GM21390 (cell line): ENCODE measurements around the gene PAN3.

ENCODE experiments used
- ATAC-seq: cut with Tn5 transposase; IDR thresholded peaks from one replicate; pipeline ENCODE4 v1.9.1; 2021; ENCODE audit not compliant: unreplicated experiment

PAN3 gene

DNA sequence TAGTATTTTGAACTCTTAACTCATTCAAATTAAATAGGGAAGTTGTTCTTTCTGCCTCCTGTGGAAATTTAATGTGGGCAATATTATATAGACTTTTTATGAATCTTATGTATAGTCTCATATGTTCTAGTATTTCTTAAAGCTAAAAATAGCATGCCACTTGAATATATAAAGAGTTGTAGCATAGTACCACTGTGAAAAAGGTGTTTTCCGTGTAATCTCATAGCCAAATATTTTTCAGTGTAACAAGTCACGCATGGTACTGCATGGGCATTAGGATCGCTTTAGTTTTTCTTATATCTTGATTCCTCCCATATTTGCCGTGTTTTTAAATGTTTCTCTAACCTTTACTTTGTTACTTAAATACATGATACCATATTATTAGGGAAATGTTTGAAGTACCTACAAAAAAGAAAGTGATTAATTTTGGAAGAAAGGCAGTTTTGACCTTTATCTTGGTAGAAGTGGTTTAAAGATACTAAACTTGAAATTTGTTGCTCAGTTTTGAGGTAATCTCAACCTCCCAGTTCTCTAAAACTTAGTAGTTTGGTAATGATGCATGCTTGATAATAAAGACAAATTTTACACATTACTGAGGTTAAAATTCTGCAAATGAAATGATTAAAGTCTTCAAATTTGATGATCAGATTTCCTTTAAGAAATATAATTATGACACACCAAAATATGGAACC, 81.2 kb downstream of the PAN3 start:
- ATAC-seq: no peak

DNA sequence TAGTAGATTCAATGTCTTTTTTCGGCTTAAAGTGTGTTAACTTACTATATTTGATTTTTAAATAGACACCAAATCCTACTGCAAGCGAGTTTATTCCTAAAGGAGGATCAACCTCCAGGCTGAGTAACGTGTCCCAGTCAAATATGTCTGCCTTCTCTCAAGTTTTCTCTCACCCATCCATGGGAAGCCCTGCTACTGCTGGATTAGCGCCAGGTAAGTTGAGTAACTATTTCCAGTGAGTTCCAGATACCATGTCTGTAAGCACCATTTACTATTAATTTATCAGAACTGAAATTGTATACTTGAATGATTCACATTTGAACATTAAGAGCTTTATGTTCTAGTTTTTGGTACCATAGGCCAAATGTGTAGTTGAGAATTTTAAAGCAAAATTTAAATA, 81.8 kb downstream of the PAN3 start:
- ATAC-seq: no peak

DNA sequence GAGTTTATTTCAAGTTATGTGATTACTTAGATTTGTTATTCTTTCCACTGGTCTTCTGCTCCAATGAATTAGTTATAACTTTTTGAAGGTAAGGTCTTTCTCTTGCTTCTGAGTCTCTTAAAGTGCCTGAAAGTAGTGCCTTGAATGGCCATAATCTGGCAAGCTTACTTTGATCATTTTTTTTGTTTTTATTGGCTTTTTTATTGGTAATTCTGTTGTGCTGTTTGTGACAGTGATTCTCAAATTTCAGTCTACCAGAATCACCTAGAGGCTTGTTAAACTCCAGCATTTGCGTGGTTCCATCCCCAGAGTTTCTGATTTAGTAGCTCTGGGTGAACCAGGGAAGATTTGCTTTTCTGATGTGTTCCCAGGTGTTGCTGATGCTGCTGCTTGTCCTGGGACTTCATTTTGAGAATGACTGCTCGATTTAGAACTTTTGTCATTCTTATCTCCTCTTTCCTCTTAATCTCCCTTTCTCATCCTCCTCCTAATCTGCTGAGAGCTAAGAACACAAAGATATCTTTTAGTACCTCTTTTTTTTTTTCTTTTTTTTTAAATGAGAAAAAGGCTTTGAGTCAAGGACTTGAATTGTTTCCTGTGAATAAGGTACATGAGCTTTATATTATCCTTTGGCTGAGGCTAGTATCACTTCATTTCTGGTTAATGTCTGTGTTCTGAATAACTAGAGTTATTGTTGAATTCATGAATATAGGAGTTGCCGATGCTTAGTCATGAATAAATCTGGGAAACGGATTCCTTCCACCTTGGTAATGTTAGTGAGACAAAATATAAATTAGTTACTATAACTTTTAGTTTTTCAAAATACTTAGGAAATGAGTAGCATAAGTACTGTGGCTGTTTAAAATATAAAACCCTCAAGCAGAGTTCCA, 91.4 kb downstream of the PAN3 start:
- ATAC-seq: no peak

DNA sequence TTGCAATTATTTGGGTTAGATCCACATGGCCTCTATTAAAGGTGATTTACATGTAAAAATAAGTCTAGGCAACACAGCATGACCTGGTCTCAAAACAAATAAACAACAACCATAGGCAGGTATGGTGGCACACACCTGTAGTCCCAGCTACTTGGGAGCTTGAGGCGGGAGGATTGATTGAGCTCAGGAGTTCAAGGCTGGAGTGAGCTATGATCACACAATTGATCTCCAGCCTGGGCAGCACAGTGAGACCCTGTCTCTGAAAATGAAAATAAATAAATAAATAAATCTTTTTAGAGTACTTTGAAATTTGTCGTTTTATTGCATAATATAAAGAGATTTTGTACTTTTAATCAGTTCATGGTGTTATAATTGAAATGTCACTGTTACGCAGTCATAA, 93.3 kb downstream of the PAN3 start:
- ATAC-seq: no peak

DNA sequence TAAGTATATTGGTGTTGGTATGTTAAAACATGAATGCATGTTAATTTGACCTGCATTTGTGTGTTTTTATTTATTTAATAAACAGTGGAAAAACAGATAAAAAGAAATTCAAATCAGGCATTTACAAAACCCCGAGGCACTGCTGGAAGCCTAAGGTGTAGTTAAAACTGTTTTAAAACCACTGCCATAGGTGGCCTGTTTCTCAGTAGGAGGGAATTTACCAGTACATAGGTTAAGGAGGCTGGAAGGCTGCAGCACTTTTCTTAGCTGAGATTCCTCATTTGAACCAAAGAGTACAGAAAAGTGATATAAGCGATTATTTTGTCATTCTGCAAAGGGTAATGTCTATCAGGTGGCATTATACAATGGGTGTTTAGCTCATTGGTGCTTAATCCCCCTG, 99.6 kb downstream of the PAN3 start:
- no peak for ATAC-seq

DNA sequence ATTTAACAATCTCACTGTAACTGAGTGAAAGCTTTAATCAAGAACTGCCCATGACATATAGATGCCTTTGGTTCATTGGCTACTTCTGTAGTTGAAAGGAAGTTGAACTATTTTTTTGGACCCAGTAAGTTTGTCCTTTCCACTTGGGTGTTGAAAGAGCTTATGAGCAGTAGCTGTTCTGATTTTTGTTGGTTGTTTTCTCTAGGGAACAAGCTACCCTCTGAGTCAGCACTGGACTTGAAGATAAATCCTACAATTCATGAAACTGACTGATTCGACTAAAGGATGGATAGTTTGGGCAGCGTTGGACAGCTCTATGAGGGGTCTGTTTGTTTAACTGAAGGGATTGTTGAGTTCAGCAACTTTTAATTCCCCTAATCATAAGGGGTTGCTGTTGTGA, 101.0 kb downstream of the PAN3 start:
- no peak for ATAC-seq

DNA sequence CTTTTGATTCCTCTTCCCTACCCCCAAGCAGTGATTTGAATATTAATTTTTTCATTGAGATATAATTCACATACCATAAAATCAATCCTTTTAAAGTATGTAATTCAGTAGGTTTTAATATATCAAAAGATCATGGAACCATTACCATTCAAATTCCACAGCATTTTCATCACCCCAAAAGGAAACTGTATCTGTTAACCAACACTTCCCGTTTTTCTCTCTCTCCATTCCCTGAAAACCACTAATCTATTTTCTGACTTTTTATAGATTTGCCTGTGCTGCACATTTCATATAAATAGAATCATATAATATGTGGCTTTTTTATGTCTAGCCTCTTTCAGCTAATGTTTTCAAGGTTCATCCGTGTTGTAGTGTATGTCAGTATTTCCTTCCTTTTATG, 107.1 kb downstream of the PAN3 start:
- no peak for ATAC-seq

DNA sequence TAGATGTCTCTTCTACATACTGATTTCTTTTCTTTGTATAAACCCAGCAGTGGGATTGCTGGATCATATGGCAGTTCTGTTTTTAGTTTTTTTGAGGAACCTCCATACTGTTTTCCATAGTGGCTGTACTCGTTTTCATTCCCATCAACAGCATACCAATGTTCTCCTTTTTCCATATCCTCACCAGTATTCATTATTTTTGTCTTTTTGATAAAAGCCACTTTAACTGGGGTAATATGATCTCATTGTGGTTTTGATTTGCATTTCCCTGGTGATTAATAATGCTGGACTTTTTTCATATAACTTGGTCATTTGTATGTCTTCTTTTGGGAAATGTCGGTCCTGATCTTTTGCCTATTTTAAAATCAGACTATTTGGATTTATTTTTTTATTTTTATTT, 108.5 kb downstream of the PAN3 start:
- ATAC-seq: no peak

DNA sequence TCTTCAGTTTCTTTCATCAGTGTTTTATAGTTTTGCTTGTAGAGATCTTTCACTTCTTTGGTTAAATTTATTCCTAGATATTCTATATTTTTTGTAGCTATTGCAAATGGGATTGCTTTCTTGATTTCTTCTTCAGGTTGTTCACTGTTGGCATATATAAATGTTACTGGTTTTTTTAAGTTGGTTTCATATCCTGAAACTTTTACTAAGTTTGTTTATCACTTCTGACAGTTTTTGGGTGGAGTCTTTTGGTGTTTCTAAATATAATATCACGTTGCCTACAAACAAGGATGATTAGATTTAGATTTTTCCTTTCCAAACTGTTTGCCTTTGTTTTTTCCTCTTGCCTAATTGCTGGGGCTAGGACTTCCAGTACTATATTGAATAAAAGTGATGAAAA, 109.7 kb downstream of the PAN3 start:
- ATAC-seq: no peak

DNA sequence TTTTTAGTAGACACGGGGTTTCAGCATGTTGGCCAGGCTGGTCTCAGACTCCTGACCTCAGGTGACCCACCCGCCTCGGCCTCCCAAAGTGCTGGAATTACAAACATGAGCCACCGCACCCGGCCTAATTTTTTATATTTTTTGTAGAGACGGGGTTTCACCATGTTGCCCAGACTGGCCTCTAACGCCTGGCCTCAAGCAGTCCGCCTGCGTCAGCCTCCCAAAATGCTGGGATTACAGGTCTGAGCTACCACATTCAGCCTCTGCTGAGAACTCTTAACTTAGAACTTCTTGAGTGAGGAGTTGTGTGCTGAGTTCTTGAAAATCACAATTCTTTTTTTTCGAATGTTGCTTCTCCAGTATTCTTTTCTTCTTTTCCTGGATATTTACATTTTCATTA, 112.2 kb downstream of the PAN3 start:
- ATAC-seq: no peak

DNA sequence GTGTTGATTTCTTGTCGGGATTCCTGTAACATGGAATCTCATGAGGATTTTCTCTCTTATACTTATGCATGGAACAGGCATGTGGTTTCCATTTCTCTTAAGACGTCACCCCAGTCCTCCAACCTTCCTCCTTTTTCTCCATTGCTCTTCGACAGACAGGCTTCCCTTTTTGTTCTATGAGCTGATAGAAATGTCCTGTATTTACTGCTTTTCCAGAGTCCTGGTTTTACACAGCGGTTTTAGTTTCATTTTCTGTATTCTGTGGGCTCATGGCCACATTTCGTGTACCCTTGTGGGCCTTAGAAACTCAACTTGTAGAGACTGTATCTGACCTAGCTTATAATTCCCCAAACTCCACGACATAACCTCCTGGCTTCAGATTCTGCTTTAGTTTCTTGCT, 113.1 kb downstream of the PAN3 start:
- no peak for ATAC-seq

DNA sequence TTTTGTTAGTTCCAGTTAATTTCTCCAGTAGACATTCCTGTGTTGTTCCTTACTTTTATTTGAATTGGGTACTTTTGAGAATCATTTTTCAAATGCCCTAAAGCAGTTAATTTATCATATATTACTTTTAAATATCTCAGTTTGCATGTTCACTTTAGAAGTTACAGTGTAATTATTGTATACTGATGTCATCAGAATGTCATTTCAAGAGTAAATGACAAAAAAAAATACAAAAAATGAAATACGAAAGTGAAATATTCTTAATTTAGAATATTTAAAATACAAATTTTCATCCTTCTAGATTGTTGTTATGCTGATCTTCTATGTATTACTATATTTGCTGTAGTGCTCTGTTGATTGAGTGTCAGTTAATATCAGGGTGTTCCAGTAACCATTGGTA, 114.2 kb downstream of the PAN3 start:
- no peak for ATAC-seq

DNA sequence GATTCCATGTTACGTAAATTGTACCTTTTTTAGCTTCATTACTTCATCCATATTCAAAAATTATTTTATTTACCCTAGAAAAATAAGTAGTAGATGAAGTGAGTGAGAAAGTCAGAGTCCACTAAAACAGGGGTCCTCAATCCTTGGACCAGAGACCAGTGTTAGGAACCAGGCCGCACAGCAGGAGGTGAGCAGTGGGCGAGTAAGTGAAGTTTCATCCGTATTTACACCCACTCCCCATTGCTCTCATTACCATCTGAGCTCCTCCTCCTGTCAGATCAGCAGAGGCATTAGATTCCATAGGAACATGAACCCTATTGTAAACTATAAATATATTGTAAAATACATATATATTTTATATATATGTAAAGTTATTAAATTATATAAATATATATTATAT, 119.0 kb downstream of the PAN3 start:
- no peak for ATAC-seq

DNA sequence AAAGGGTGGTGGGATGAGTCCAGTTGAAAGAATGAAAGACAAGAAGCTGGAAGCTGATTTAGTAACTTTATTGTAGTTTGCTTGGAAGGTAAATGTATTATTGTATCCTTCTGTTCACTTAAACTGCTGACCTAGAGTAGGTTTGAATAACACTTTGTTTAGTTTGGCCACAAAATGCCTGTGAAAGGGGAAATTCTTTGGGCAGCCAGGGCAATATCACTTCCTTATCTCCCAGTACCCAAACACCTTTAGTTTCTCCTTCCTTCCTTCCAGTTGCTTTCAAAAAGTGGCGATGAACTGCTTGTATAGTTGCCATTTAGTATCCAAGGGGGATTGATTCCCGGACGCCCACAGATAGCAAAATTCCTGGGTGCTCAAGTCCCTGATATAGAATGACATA, 120.1 kb downstream of the PAN3 start:
- ATAC-seq: no peak

DNA sequence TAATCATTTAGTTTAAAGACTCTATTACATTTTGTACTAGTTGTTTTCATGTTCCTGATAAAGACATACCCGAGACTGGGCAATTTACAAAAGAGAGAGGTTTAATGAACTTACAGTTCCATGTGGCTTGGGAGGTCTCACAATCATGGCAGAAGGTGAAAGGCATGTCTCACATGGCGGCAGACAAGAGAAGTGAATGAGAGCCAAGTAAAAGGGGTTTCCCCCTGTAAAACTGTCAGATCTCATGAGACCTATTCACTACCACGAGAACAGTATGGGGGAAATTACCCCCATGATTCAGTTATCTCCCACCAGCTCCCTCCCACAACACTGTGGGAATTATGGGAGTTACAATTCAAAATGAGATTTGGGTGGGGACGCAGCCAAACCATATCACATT, 129.2 kb downstream of the PAN3 start:
- ATAC-seq: no peak

DNA sequence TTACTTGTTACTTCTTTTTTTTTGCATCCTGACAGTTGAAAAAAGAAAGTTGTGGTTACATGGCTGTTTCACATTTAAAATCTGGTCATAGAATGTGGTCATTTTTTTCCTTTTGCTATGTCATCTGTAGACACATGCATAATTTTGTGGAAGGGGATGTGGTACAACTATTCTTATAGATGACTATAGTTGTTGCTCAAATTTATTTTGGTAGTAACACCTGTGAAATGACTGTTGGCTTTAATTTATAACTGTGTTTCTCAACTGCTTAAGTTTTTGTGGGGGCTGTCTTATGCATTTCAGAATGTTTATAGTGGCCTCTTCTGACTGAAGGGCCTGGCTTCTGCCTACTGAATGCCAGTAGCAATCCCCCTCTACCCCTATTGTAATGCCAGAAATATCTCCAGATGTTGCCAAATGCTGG, 130.5 kb downstream of the PAN3 start:
- ATAC-seq: peak; percentile 98

DNA sequence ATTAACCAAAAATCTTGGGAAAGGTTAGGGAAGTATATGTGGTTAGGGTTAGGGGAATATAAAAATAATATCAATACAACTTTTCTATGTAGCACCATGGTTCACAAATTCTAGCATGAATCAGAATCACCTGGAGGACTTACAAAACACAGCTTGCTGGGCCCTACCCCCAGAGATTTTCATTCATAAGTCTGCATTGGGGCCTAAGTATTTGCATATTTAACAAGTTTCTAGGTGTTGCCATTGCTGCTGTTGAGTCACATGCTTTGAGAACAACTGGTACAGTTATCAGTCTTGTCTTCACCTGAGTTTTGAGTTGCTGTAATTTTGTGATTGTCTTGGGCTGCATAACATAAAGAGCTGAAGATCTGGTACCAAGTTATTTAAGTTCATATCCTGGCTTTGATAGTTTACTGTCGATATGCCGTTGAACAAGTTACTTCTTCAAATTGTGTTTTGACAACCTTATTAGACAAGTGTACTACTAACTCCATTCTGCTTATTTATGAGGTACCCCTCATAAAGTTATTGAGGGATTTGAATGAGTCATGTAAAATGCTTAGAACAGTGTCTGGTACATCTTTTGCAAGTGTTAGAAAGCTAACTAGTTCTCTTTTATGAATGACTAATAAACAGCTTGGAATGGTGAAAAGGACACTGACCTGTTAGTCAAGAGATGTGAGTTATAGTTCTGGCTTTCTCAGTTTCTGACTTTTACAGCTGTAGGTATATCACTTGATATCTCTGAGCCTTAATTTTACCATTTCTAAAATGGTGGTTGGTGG, 132.9 kb downstream of the PAN3 start:
- no peak for ATAC-seq

DNA sequence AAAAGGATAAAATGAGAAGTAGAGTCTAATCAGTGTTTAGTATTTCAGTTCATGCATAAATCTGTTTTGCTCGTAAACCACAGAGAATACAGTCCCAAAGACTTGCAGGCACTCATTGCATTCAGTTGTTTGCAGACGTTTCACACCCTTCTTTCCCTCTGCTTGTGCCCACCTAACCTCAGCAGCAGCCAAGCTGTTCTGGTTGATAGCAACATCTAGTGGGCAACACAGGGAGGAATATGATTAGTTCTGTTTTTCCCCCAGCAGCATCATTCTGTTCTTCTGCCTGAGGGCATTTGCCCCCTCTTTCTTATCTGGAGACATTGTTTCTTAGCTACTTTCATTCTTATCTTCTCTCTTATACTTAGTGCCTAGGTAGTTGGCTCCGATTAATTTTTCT, 135.6 kb downstream of the PAN3 start:
- no peak for ATAC-seq

DNA sequence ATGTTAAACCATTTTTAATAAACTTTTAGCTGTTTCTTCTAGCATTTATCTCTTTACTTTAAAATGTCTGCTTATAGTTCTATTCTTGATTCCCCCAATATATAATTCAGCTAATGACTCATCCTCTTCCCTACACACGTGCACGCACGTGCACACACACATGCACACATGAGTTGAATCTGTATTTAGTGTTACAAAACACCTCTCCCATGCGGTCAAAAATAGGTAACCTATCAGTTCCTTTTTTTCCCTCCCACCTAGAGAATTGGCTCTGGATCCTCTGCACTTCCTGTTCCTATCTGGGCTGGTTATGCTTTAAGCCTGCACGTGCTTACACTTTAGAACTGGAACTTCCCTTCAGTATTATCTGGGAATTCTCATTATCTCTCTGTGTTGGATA, 144.1 kb downstream of the PAN3 start:
- ATAC-seq: peak; percentile 50

DNA sequence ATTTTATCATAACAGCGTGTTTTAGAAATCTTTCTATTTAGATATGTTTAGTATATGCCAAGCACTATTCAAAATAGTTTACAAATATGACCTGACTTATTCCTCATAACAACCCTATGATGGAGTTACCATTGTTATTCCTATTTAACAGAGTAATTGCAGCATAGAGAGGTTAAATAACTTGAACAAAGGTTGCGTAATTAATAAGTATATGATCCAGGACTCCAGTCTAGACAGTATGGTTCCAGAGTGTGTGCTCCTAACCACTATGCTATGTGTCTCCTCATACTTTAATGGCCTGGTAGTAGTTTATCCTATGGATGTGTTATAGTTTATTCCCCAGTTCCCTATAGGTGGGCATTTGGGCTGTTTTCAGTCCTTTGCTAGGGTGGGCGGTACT, 145.3 kb downstream of the PAN3 start:
- no peak for ATAC-seq

DNA sequence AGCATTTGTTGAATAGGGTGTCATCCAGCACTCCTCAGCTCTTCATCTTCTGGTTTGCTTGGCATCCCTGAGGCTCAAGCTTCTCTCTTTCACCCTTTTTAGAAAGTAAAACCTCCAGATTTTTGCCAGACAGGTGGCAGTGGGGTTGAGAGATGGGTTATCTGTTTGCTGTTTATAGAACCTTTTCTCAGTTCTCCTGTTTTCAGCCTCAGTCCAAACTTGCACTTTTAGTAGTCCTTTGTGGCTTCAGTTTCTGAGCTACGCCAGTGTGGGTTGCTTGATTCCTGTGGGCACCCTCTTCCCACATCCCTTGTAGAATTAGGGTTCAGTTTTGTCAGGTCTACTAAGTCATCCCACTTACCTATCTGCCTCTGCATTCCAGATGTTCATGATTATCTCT, 147.9 kb downstream of the PAN3 start:
- ATAC-seq: no peak

DNA sequence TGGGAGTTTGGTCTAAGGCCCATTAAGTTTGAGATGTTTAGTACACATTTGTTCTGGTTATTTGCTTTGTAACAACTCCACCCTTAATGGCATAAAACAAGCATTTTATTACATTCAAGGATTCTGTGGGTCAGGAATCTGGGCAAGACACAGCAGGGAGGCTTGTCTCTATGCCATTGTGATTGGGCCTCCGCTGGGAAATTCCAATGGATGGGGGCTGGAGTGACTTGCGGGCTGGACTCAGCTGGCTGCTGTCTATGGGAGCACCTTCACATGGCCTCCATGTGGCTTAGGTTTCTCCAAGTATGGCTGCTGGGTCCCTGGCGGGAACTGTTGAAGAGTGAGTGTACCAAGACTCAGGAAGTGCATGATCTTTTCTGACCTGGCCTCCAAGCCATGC, 159.0 kb downstream of the PAN3 start:
- ATAC-seq: no peak
